RWPE1 (cell line): ENCODE measurements around the gene CFAP74.
A peak's percentile ranks its signal among the peaks of the same experiment; 100 is the strongest.

ENCODE experiments used
- CTCF ChIA-PET: fragments of 350-600 bp; sonication (Branson Sonifier 250); formaldehyde crosslinking; extraction: SDS; loops from one replicate; lab custom pipeline; 2021; lab: Yijun Ruan, JAX
- POLR2A ChIA-PET: fragments of 400-600 bp; formaldehyde crosslinking; extraction: SDS; loops from one replicate; lab custom pipeline; 2020; ENCODE audit warnings: antibody characterized with exemption; ENCODE audit not compliant: low non-redundant PET; lab: Yijun Ruan, JAX
- DNase-seq: peaks from one replicate; pipeline ENCODE4 v3.0.0; 2012; ENCODE audit warnings: low spot score
- H3K27ac ChIP-seq: fragments of 450-650 bp; 2 replicates; pipeline ENCODE4 v1.5.1; 2017
- TF ChIP-seq, protein P1 (sequence below): fragments of 450-650 bp; conservative IDR thresholded peaks from 2 replicates; pipeline ENCODE4 v1.5.1; 2017; ENCODE audit warnings: low read depth, mild to moderate bottlenecking

CFAP74 gene

DNA sequence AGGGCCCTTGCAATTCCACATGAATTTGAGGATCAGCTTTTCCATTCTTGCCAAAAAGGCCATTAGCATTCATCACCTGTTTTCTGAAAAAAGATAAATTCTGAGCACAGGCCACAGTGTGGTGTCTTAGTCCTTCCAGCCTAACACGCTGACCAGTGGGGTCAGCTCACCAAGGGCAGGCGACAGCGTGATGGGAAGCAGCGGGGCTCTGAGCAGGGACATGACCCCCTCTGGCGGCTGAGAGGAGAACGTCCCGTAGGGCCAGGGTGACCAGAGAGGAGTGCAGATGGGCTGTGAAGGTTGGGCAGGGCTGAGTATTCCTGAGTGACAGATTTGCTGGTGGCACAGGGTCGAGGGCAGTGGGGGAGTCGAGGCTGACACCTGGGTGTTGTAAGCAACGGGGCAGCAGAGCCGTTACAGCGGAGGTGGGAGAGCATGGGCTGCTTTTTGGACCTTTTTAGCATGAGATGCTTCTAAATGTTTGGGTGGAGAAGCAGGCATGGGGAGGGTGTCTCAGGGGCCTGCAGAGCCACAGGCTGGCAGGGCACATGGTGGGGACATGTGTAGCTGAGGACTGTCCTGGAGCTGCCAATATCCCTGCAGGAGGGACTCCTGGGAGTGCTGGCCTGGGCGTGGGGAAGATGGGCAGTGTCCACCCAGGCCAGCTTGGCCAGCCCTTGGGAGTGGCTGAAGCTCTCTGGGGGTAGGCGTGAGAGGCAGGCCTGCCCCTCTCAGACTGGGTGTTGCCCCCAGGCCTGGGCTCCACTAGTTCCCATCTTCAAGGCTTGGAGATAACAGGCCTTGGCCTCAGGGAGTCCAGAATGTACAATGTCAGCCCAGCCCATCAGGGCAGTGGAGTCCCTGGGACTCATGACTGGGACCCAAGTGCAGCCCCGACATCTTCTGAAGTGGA lies 97.1 kb downstream of the CFAP74 start:
- peak; percentile 78 for DNase-seq
- ChIA-PET CTCF (interaction anchor here (0.6 to 1.5 kb wide), 21 partner anchors 9 to 499 kb away, joined by 3 to 18 read pairs (median 3); no protein-coding TSS in a partner anchor), POLR2A (interaction anchor here (0.5 kb wide), 1 partner anchor 122 kb away, joined by 6 read pairs; no protein-coding TSS in a partner anchor)
- H3K27ac ChIP-seq = peak overlapping the region; percentile 91
- TF ChIP-seq, protein P1, sequence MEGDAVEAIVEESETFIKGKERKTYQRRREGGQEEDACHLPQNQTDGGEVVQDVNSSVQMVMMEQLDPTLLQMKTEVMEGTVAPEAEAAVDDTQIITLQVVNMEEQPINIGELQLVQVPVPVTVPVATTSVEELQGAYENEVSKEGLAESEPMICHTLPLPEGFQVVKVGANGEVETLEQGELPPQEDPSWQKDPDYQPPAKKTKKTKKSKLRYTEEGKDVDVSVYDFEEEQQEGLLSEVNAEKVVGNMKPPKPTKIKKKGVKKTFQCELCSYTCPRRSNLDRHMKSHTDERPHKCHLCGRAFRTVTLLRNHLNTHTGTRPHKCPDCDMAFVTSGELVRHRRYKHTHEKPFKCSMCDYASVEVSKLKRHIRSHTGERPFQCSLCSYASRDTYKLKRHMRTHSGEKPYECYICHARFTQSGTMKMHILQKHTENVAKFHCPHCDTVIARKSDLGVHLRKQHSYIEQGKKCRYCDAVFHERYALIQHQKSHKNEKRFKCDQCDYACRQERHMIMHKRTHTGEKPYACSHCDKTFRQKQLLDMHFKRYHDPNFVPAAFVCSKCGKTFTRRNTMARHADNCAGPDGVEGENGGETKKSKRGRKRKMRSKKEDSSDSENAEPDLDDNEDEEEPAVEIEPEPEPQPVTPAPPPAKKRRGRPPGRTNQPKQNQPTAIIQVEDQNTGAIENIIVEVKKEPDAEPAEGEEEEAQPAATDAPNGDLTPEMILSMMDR = peak; percentile 93

DNA sequence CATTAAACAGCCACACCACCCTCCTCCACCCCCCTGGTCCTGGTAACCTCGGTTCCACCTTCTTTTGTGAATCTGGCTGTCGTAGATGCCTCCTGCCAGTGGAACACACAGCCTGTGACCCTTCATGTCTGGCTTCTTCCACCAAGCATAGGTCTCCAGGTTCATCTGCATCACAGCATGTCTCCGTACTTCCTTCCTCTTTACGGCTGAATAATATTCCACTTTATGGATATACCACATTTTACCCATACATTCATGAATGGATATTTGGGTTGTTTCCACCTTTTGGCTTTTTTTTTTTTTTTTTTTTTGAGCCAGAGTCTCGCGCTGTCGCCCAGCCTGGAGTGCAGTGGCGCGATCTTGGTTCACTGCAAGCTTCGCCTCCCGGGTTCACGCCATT lies 100.4 kb downstream of the CFAP74 start:
- no peak overlapping the region for H3K27ac ChIP-seq
- CTCF ChIA-PET = no interaction called here
- TF ChIP-seq, protein P1 = no peak
- DNase-seq = no peak
- POLR2A ChIA-PET = no interaction called here

DNA sequence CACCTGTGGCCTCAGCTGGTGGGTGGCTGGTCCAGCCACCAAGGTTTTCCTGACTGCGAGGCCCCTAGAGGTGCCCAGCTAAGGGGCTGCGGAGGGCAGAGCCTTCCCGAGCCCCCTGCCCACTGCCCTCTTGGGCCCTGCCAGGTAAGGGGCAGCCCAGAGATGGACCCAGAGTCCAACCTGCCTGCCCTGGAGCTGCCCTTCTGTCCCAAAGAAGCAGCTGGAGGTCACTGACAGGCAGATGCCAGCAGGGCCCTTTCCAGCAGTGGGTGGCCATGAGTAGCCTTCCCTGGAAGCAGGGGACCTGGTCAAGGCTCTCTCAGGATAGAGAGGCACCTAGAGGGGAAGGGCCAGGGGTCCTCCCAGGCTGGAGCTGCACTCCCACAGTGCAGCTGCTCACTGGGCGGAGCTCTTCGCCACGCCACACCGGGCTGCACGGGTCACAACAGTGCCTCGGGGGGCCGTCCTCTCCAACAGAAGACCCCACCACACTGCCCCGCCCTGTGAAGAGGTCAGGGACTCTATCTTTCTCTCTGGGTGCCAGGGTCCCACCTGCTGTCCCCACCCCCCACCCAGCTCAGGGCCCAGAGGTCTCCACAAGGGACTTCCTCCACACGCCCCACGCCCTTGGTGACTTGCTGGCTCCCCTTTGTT lies 101.8 kb downstream of the CFAP74 start:
- TF ChIP-seq, protein P1 = no peak
- POLR2A ChIA-PET = no interaction called here
- H3K27ac ChIP-seq = no peak overlapping the region
- CTCF ChIA-PET = interaction anchor here (0.5 kb wide), 1 partner anchor 311 kb away, joined by 4 read pairs; no protein-coding TSS in a partner anchor
- DNase-seq = no peak

DNA sequence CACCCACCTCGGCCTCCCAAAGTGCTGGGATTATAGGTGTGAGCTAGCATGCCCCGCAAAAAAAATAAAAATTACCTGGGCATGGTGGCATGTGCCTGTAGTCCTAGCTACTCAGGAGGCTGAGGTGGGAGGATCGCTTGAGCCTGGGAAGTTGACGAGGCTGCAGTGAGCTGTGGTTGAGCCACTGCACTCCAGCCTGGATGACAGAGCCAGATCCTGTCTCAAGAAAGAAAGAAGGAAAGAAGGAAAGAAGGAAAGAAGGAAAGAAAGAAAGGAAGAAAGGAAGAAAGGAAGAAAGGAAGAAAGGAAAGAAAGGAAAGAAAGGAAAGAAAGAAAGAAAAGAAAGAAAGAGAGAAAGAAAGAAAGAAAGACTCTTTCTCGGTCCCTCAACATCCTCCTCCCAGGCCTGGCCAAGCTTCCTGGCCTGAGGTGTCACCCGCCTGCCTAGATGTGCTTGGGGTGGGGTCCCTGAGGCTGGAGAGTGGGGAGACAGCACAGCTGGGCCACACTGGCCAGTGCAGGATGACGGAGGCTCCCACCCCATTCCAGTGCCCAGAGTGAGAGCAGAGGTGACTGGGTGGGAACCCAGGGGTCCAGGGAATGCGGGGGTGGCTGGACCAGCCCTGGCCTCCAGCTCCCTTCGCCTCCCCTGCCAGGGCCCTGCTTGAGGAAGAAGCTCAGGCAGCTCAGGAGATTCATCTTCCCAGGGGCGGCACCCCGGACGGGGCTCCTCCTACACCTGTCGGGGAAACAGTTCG lies 102.5 kb downstream of the CFAP74 start:
- TF ChIP-seq, protein P1 = no peak
- ChIA-PET POLR2A (no interaction called here), CTCF (interaction anchor here (0.5 to 1.2 kb wide), 3 partner anchors 8 to 311 kb away, joined by 3 to 4 read pairs (median 3); no protein-coding TSS in a partner anchor)
- no peak overlapping the region for H3K27ac ChIP-seq
- no peak for DNase-seq

DNA sequence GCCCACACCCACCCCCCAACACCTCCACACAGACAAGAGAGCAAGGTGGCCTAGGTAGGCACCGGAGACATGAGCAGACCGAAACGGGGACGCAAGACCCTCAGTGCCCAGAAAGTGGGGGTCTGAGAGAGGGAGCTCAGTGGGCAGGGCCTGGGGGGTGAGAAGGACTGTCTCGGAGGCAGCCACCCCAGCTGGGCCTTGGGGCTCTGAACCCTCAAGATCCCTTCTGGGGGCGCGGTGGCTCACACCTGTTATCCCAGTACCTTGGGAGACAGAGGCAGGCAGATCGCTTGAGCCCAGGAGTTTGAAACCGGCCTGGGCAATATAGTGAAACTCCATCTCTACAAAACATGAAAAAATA lies 103.6 kb downstream of the CFAP74 start:
- POLR2A ChIA-PET = no interaction called here

More for the DNA sequence above, 103.6 kb downstream of the CFAP74 start:
- TF ChIP-seq, protein P1 = no peak
- CTCF ChIA-PET = interaction anchor here (1.2 kb wide), 1 partner anchor 9 kb away, joined by 3 read pairs; no protein-coding TSS in a partner anchor
- no peak for DNase-seq
- H3K27ac ChIP-seq = no peak overlapping the region
